ENCODE data around the gene GSTM3. TPM values are rescaled to one million over a fixed set of nuclear protein-coding genes. Genes with fewer than 3 reads are reported as not detected.

The GSTM3 gene
- total RNA-seq, 2 donors from 2014 or later, result 39.0 to 41.1 TPM

DNA sequence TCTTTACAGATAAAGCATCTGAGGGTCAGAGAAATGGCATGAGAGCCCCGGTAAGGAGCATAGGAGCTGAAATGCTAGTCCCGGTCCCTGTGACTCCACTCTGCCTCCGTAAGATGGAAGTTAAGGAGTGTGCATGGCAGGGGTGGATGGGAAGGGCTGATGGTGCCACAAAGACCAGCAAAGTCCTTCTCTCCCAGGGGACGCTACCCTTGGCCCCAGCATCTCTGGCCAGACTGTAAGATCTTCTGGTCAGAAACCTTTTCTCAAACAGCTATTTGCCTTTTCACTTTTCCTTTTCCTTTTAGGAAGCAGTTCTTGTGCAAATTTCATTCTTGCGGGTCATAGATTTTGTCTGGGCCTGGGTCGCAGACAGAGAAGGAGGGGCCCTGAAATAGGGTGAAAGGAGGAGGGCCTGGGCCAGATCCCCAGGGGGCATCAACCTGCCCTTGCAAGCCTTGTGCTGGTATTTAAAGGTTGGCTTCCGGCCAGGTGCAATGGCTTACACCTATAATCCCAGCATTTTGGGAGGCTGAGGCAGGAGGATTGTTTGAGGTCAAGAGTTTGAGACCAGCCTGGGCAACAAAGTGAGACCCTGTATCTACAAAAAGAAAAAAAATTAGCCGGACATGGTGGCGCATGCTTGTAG is 37.3 kb upstream of the GSTM3 start:
- Mint-ChIP-seq H3K27ac (peak overlapping the region in 1 of 2 donors; percentile 24), H3K36me3 (no peaks in the 10 kb centered on the region), H3K9me3 (no peaks in the 10 kb centered on the region)
- ATAC-seq (no peak), DNase-seq (ENCODE audit: low spot score in 2 of 2) (no peak)

DNA sequence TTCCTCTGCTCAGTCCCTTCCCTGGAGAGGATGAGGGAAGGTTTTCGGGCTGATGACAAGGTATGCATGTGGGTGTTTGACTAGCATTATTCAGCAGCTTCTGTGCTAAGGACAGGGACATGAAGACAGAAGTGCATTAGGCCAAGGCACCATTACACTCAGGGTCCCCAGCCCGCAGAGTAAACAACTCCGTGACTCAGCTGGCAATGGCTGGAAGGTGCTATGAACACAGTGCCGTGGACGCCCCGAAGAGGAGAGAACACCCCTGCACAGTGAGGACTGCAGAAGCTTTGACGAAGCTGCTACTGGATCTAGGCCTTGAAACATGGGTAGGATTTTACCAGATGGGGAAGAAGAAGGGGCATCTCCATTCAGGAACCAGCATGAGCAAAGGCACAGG is 36.6 kb upstream of the GSTM3 start:
- ATAC-seq (no peak), DNase-seq (ENCODE audit: low spot score in 2 of 2) (no peak)
- Mint-ChIP-seq H3K36me3 (no peaks in the 10 kb centered on the region), H3K9me3 (no peaks in the 10 kb centered on the region), H3K27ac (no peak overlapping the region)

DNA sequence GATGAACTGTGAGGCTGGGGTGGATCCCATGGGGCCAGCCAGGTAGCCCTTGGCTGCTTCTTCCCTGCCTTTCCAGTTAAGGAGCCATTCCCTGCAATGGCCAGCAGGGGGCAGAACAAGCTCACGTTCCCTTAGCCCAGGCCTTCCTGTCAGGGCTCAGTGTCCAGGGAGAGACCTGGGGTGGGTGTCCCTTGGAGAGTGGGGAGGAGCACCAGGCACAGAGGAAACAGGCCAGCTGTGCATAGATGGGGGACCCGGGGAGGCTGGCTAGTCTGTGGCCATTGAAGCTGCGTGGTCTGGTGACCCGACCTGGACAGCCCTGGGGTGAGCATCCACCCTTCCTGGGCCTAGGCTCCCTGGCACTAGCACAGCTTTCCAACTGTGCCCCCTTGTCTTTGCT is 36.1 kb upstream of the GSTM3 start:
- H3K36me3 Mint-ChIP-seq, result no peaks in the 10 kb centered on the region
- no peak overlapping the region for H3K27ac Mint-ChIP-seq
- ATAC-seq (peak; percentile 82 to 91), DNase-seq (ENCODE audit: low spot score in 2 of 2) (peak; percentile 78 to 82)
- H3K9me3 Mint-ChIP-seq, result no peaks in the 10 kb centered on the region

DNA sequence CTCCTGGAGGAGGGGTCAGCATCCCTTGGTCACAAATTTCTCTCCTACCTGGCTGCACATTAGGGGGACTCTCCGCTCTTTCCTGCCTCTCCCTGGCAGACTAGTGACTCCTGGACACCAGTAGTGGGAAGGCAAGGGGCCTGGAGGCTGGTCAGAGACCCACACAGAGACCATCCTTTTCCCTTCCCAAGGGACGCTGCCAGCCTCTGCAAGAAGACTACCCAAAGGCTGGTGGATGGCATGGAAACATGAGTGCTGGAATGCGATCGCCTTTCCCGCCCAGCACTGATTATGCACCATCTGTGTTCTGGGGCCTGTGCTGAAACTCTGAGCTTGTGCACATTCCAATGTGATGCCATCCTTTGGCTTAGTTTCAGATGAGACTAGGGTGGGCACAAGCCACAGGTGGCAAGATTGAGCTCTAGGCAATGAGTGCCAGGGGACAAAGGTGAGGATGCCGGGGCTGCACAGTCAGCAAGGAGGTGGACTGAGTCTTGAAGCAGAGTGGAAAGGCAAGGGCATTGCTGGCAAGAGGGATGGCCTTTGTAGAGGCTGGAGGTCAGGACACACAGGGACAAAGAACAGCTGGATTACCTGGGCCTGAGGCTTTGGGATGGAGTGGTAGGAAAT is 35.5 kb upstream of the GSTM3 start:
- no peak overlapping the region for H3K27ac Mint-ChIP-seq
- ATAC-seq, result no peak
- no peaks in the 10 kb centered on the region for H3K36me3 Mint-ChIP-seq
- DNase-seq (ENCODE audit: low spot score in 2 of 2), result no peak
- H3K9me3 Mint-ChIP-seq, result no peaks in the 10 kb centered on the region

DNA sequence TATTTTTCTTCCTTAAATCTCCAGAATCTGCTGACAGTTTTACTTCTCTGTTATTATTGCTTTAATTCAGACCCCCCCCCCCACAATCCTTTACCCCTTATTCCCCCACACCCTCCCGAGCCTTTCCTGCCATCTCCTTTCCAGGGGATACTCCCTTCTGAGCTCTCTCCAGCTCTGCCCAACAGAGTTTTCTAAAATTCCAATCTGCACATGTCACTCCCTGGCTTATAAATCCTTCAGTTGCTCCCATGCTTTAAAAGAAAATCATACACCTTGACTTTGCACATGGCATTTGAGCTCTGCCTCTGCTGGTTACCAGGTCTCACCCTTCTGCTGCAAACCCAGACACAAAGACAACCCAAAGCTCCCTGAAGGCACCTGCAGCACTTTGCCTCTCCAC is 34.6 kb upstream of the GSTM3 start:
- DNase-seq (ENCODE audit: low spot score in 2 of 2) (no peak), ATAC-seq (no peak)
- H3K9me3 Mint-ChIP-seq, result no peaks in the 10 kb centered on the region
- no peak overlapping the region for H3K27ac Mint-ChIP-seq
- H3K36me3 Mint-ChIP-seq, result no peaks in the 10 kb centered on the region

DNA sequence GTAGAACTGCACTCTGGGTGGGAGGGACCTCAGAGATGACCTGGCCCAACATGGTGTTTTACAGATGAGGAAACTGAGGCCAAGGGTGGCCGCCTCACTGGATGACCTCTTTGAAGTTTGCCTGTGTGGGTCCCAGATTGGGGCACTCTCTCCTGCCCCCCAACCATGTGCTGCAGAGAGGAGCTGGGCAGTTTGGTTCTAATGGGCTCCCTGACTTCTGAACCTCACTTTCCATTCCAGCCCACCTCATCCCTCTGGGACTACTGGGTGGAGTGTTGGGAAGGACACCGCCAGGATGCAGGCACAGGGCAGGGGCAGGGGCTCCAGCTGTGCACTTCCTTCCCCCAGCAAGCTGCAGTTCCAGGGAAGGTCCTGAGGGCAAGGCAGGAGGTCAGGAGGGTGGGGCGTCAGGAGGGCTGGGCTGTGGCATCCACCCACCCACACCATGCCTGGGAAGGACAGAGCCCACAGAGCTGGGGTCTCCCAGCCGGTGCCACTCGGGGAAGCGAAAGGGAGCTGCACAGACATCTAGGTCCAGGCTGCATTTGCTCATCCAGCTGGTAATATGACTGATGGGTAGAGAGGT is 33.2 kb upstream of the GSTM3 start:
- Mint-ChIP-seq H3K9me3 (no peaks in the 10 kb centered on the region), H3K36me3 (no peaks in the 10 kb centered on the region), H3K27ac (no peak overlapping the region)
- no peak for ATAC-seq
- no peak for DNase-seq (ENCODE audit: low spot score in 2 of 2)

DNA sequence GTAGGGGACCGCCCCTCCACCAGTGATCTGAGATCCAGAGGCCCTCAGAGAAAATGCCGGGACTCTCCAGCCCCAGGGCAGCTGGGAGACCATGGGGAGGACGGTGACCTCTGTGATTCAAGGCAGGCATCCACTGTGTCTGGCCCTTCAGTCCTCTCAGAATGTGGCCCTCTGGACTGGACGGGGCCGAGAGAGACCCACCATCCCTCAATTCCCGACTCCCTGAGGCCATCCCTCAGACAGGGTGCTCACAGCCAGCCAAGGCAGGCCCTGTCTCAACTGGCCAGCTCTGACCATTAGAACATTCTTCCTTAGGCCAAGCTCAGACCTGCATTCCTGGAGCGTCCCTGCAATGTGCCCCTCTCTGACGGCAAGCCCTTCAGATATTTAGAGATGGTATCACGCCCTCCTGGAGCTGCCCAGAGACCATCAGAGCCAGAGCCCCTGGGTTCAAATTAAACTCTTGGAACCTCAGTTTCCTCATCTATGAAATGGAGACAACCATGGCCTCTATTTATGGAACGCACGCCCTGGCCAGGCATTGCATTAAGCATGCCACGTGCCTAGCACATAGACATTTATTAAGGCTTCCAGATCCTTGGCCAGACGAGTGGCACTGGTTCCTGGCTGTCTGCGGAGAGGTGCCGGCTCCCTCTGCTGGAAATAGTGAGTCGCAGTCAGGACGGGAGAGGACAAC is 32.5 kb upstream of the GSTM3 start:
- ATAC-seq, result peak; percentile 80 to 90
- Mint-ChIP-seq H3K27ac (no peak overlapping the region), H3K9me3 (no peaks in the 10 kb centered on the region), H3K36me3 (no peaks in the 10 kb centered on the region)
- peak; percentile 64 to 68 for DNase-seq (ENCODE audit: low spot score in 2 of 2)

DNA sequence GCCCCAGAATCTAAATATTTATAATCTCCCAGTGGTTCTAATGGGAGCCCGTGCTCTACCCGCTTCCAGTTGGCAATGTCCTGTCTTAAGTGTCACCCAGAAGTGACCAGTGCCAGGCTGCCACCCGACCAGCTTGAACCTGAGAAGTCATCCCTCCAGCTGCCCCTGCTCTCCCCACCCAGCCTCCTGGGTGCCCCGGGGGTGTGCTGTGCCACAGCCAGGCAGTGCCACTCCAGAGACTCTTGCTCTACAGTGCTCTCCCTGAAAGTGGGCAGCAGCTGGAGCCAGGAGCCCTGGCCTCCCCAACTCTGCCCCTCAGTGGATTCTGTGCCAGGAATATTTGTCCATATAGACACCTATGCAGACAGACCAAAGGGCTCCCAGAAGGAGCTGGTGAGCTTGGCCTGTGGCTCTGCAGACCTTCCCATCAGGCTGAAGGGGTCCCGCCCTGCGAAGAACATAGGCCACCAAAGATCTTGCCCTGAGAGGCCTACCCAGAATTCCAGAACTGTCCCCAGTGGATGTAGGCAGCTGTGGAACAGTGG is 31.9 kb upstream of the GSTM3 start:
- Mint-ChIP-seq H3K36me3 (no peaks in the 10 kb centered on the region), H3K9me3 (no peaks in the 10 kb centered on the region), H3K27ac (no peak overlapping the region)
- ATAC-seq (no peak), DNase-seq (ENCODE audit: low spot score in 2 of 2) (no peak)

DNA sequence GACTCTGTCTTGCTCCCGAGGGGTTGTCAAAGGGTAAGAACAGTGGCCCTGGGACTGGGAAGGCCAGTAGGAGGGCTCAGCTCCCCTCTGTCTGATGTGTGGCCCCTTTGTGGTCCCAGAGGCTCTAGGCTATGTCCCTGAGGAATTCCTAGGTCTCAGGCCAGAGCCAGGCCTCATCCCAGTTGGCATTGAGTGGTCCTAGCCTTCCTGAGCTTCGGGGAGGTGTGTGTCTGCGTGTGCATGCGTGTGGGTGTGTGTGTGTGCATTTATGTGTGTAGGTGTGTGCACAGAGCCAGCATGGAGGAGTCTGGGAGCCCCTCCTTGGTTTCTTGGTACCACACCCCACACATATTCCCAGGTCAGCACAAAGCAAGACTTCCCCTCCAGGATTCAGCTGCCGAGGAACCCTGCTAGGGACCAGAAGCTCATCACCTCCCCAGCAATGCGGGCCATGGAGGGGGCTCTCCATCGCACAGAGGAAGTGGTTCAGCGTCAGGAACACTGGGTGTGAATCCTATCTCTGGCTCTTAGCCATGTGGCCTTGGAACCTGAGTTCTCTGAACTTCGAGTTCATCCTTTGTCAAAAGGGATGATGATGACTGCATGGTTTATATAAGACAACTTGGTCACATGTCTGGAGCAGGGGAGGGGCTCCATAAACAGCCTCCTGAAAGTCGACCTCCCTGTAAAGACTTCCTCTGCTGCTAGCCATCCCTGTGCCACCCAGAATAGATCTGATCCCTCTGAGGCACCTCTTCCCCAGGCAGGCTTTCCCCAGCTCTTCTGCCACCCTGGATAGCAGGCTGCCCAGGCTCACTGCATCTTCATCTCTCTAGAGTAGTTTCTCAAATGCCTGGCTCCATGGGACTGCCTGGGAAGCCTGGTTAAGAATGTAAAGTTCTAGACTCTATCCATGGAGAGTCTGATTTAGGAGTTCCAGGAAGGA is 31.1 kb upstream of the GSTM3 start:
- no peak for DNase-seq (ENCODE audit: low spot score in 2 of 2)
- no peak overlapping the region for H3K27ac Mint-ChIP-seq
- no peaks in the 10 kb centered on the region for H3K36me3 Mint-ChIP-seq

DNA sequence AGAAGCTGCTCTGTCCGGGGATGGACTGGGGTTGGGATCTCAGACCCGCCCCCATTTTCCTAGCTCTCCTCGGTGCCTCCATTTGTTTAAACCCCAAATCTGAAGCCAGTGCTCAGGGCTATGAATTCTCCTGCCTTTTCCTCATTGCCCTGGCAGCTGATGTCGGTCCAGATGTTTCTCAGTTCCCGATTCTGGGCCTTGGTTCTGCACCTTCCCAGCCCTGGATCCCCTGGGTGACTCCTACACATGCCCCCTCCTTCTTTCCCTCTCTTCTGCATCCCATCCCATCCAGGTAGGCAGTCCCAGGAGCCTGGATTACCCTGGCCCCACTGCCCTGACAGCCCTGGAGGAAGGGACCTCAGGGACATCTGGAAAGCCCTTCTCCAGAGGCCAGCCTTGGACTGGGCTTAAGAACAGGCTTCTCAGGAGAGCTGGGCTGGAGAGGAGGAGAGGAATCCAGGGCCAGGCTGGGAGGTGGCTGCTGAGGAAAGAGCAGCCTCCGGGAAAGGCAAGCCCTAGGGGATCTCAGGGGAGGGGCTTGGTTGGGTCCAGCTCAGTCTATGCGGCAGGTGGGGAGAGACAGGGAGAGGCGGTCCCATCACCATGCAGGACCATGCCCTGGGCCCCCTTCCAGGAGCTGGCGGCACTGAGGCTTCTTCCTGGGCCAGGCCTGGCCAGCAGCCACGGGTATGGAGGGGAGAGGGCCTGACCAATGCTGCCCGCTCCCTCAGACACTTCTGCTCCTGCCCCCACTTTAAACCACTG is 29.7 kb upstream of the GSTM3 start:
- ATAC-seq, result no peak
- H3K27ac Mint-ChIP-seq, result no peak overlapping the region
- no peak for DNase-seq (ENCODE audit: low spot score in 2 of 2)
- H3K9me3 Mint-ChIP-seq, result no peaks in the 10 kb centered on the region
- no peaks in the 10 kb centered on the region for H3K36me3 Mint-ChIP-seq

More for the DNA sequence above, 31.1 kb upstream of the GSTM3 start:
- no peaks in the 10 kb centered on the region for H3K9me3 Mint-ChIP-seq
- no peak for ATAC-seq

DNA sequence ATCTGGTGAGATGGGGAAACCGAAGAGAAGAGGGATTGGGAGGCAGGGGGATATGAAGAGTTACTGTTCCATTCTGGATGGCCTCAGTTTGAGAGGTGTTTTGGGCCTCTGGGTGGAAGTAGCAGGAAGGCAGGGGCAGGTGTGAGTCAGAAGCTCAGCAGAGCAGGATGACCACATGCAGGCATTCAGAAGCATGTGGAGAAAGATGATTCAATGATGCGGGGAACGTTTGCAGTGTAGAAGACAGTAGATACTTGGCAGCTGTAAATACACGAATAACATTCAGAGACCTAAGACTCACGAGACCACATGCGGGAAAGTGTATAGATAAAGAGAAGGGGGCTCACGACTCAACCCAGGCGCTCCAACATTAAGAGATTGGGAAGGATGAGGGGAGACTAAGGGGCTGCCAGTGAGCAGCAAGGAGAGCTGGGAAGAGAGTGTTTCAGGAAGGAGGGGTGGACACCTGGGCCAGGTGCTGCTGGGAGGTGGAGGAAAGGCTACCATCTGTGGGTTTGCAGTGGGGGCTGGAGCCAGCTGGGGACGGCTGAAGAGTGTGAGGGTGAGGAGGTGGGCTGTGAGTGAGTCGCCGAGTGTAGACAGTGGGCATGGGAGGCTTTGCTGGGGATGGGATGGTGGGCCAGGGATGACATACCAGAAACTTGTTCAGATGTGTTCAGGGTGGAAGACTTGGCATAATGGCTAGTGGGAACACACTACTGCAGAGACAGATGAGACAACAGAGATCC is 28.7 kb upstream of the GSTM3 start:
- ATAC-seq, result no peak
- H3K27ac Mint-ChIP-seq, result no peak overlapping the region
- no peak for DNase-seq (ENCODE audit: low spot score in 2 of 2)
- no peaks in the 10 kb centered on the region for H3K9me3 Mint-ChIP-seq
- H3K36me3 Mint-ChIP-seq, result no peaks in the 10 kb centered on the region

DNA sequence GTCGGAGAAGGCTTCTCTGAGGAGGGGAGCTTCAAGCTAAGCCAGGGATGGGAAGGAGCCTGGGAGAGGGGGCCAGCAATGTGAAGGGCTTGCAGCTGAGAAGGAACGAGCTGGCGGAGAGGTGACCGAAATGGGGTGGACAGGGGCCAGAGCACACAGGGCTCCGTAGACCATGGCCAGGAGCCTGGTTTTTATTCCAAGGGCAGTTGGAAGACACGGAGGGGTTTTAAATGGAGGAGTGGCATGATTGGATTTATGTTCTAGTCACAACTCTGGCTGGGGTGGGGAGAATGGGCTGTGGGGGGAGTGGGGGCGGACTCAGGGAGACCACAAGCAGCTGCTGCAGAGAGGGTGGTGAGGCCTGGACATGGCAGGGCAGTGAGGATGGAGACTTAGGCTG is 28.0 kb upstream of the GSTM3 start:
- Mint-ChIP-seq H3K27ac (no peak overlapping the region), H3K36me3 (no peaks in the 10 kb centered on the region), H3K9me3 (no peaks in the 10 kb centered on the region)
- ATAC-seq, result no peak
- no peak for DNase-seq (ENCODE audit: low spot score in 2 of 2)

DNA sequence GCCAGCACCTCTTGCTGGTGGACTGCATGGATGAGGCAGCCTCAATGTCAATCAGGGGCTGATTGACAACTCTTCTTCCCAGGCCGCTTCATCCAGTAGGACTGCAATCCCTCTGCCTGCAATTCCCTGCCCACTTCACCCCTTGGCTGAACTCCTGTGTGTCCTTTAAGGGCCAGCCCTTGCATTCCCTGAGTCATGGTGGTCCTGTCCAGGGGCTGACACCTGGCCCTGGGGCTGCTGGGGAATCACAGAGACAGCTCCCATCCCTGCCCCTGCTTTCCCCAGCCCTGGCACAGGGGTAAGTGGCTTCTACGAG is 27.5 kb upstream of the GSTM3 start:
- no peak for ATAC-seq
- DNase-seq (ENCODE audit: low spot score in 2 of 2), result peak in 1 of 2 donors; percentile 41
- Mint-ChIP-seq H3K9me3 (no peaks in the 10 kb centered on the region), H3K27ac (no peak overlapping the region), H3K36me3 (no peaks in the 10 kb centered on the region)

DNA sequence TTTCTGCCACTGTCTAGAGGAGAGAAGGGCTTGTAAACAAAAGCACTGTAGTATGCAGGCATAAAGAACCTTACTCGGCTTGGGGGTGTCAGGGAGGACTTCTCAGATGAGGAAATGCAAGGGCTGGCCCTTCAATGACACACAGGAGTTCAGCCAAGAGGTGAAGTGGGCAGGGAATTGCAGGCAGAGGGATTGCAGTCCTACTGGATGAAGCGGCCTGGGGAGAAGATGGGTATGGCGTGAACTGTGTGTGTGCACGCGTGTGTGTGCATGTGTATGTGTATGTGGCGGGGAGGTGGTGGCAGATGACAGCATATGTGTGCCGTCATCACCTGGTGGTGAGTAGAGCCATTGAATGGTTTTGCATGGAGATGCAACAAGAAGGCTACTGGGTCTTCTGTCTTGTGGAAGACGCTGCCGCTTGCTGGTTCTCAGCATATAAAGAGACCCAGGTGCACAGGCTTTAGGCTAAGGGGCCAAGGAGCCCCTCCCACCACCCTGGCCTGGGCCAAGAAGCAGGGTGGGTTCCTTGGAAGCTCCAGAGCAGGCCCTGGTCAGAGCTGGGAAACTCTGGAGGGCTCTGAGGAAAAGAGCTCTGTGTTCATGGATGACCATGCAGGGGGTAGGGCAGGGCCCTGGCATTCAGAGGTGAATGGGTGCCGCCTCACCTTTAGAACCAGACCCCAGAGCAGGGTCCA is 26.9 kb upstream of the GSTM3 start:
- Mint-ChIP-seq H3K9me3 (no peaks in the 10 kb centered on the region), H3K27ac (no peak overlapping the region), H3K36me3 (no peaks in the 10 kb centered on the region)
- ATAC-seq, result no peak
- DNase-seq (ENCODE audit: low spot score in 2 of 2), result peak in 1 of 2 donors; percentile 41

Data from activated naive CD4-positive, alpha-beta T cell treated with anti-CD3 and anti-CD28 coated beads, Interleukin-2, amount 50 U/mL, for 72 hours (primary cell).